NCI-H510A treated with DMSO at 0.1 percent for 48 hours (cell line): ENCODE data around the gene TEX2.
A peak's percentile ranks its signal among the peaks of the same experiment; 100 is the strongest.

ENCODE experiments used
- DNase-seq: peaks from one replicate; lab custom pipeline; 2025; lab: John Stamatoyannopoulos, UW

TEX2 gene

GRCh38 chr17:64138441-64138840 lies 124.6 kb downstream of the TEX2 start:
- DNase-seq, result no peak

- DNase-seq, result no peak
Measured at GRCh38 chr17:64135000-64135399, 128.1 kb downstream of the TEX2 start.

- no peak for DNase-seq
Measured at GRCh38 chr17:64134216-64134970, 128.7 kb downstream of the TEX2 start.

- peak; percentile 95 for DNase-seq
Measured at GRCh38 chr17:64133546-64134215, 129.4 kb downstream of the TEX2 start.

- DNase-seq, result no peak
Measured at GRCh38 chr17:64131606-64132270, 131.3 kb downstream of the TEX2 start.

GRCh38 chr17:64130559-64131001 lies 132.5 kb downstream of the TEX2 start:
- DNase-seq, result no peak

GRCh38 chr17:64129765-64130558 lies 133.1 kb downstream of the TEX2 start, which contains the start of gene ERN1:
ERN1 (minus strand) TSS chr17:64130144; CDS start chr17:64130029, 115 bp downstream.
- peak; percentile 95 for DNase-seq

GRCh38 chr17:64129515-64129764 lies 133.6 kb downstream of the TEX2 start:
- no peak for DNase-seq

- DNase-seq, result peak; percentile 34
Measured at GRCh38 chr17:64128787-64129514, 134.1 kb downstream of the TEX2 start.

- DNase-seq, result no peak
Measured at GRCh38 chr17:64126918-64127317, 136.1 kb downstream of the TEX2 start.

GRCh38 chr17:64125937-64126336 lies 137.1 kb downstream of the TEX2 start:
- DNase-seq, result no peak

- DNase-seq, result no peak
Measured at GRCh38 chr17:64124609-64125008, 138.5 kb downstream of the TEX2 start.

GRCh38 chr17:64123114-64123513 lies 139.9 kb downstream of the TEX2 start:
- no peak for DNase-seq

GRCh38 chr17:64120972-64121786 lies 141.9 kb downstream of the TEX2 start:
- peak; percentile 67 for DNase-seq

- peak; percentile 41 for DNase-seq
Measured at GRCh38 chr17:64120159-64120810, 142.8 kb downstream of the TEX2 start.

- DNase-seq, result no peak
Measured at GRCh38 chr17:64117981-64118979, 144.8 kb downstream of the TEX2 start.

GRCh38 chr17:64115822-64116534 lies 147.1 kb downstream of the TEX2 start:
- no peak for DNase-seq

- no peak for DNase-seq
Measured at GRCh38 chr17:64115043-64115698, 147.9 kb downstream of the TEX2 start.
